Caki2 (cell line): ENCODE data around the gene SLC16A8. TPM values are rescaled to one million over a fixed set of nuclear protein-coding genes. Genes with fewer than 3 reads are reported as not detected.
"Not testable (repeated sequence)": the region's sequence is repeated elsewhere in the genome, so short reads cannot be mapped to it uniquely, and the experiment has no call there.

Experiments used
- DNase-seq: peaks from one replicate; pipeline ENCODE4 v3.0.0-alpha.2; 2015; ENCODE audit warnings: low read depth
- in situ Hi-C: cut with HindIII; loops from 2 replicates; pipeline ENCODE4 v1.10.0; 2016; ENCODE audit warnings: low sequenced_read_pairs, low pct_unique_long_range_greater_than_20kb, mixed read lengths
- total RNA-seq: library from RNA; depleted of rRNA; stranded (reverse); fragments of >200 nt; shearing (Covaris generic); gene quantifications from 2 replicates; pipeline ENCODE4 v1.2.3, GENCODE V29; 2014; ENCODE audit warnings: low replicate concordance

Gene SLC16A8
- total RNA-seq, 1 experiment from 2014 or later, result not detected

GRCh38 chr22:38097557-38098409 is 13.8 kb upstream of the SLC16A8 start:
- DNase-seq, result no peak
- in situ Hi-C loops, result no loop called here

- DNase-seq, result no peak
- in situ Hi-C loops, result no loop called here
Measured at GRCh38 chr22:38097058-38097457, 13.1 kb upstream of the SLC16A8 start.

GRCh38 chr22:38089474-38089851 is 5.5 kb upstream of the SLC16A8 start:
- in situ Hi-C loops, result no loop called here
- no peak for DNase-seq

GRCh38 chr22:38088629-38089473 is 4.9 kb upstream of the SLC16A8 start:
- in situ Hi-C loops, result no loop called here
- DNase-seq, result no peak

- in situ Hi-C loops, result no loop called here
- DNase-seq, result no peak
Measured at GRCh38 chr22:38087855-38088254, 3.9 kb upstream of the SLC16A8 start.

- DNase-seq, result no peak
- in situ Hi-C loops, result no loop called here
Measured at GRCh38 chr22:38086942-38087341, 3.0 kb upstream of the SLC16A8 start.

- in situ Hi-C loops, result no loop called here
- DNase-seq, result no peak
Measured at GRCh38 chr22:38086001-38086845, 2.2 kb upstream of the SLC16A8 start.

GRCh38 chr22:38085501-38085900 is 1.5 kb upstream of the SLC16A8 start:
- in situ Hi-C loops, result no loop called here
- DNase-seq, result no peak

GRCh38 chr22:38085056-38085455 is 1.1 kb upstream of the SLC16A8 start:
- in situ Hi-C loops, result no loop called here
- DNase-seq, result no peak

GRCh38 chr22:38082986-38083710 is 836 bp downstream of the SLC16A8 start:
- in situ Hi-C loops, result no loop called here
- DNase-seq, result no peak

- in situ Hi-C loops, result no loop called here
- DNase-seq, result no peak
Measured at GRCh38 chr22:38081941-38082828, 1.8 kb downstream of the SLC16A8 start.

- DNase-seq, result no peak
- in situ Hi-C loops, result no loop called here
Measured at GRCh38 chr22:38081636-38081940, 2.4 kb downstream of the SLC16A8 start.

GRCh38 chr22:38080850-38081635 is 2.9 kb downstream of the SLC16A8 start:
- DNase-seq, result no peak

GRCh38 chr22:38080474-38080849 is 3.5 kb downstream of the SLC16A8 start:
- in situ Hi-C loops, result no loop called here
- DNase-seq, result no peak

More at GRCh38 chr22:38080850-38081635, 2.9 kb downstream of the SLC16A8 start:
- in situ Hi-C loops, result no loop called here

GRCh38 chr22:38079804-38080203 is 4.2 kb downstream of the SLC16A8 start:
- in situ Hi-C loops, result no loop called here
- no peak for DNase-seq

- in situ Hi-C loops, DNase-seq: not testable (repeated sequence)
Measured at GRCh38 chr22:38079208-38079607, 4.8 kb downstream of the SLC16A8 start.
